ENCODE data around the gene RIC1. TPM values are rescaled to one million over a fixed set of nuclear protein-coding genes. Genes with fewer than 3 reads are reported as not detected.

RIC1 gene
- total and polyA plus RNA-seq, 2 of the 13 experiments (the other 11 are each of a cell fraction or from before 2014, with no cell fraction given), result 18.2 to 19.0 TPM

GRCh38 chr9:5712651-5713390 lies 83.9 kb downstream of the RIC1 start (continued):
- TF ChIP-seq JUN (CRISPR knock-in tag; IDR thresholded peaks at IDR 0.05), result no peak
- no peak for TF ChIP-seq ETV5 (CRISPR knock-in tag; IDR thresholded peaks at IDR 0.05; ENCODE audit: borderline replicate concordance)
- TF ChIP-seq HNF1A (IDR thresholded peaks at IDR 0.05; ENCODE audit: low read depth), result no peak
- no peak for TF ChIP-seq HNF1A (CRISPR knock-in tag; IDR thresholded peaks at IDR 0.05; ENCODE audit: borderline replicate concordance)
- TF ChIP-seq ZNF326 (CRISPR knock-in tag; IDR thresholded peaks at IDR 0.05; ENCODE audit: borderline replicate concordance), result no peak

- Histone ChIP-seq H3K4me1 (ENCODE audit: insufficient read depth, low read length) (peaks cover 38% of the 10 kb centered on the region), H4K20me1 (ENCODE audit: insufficient read depth, low read length) (no peaks in the 10 kb centered on the region), H3K4me2 (ENCODE audit: low read depth, low read length) (no peak overlapping the region), H3K9ac (ENCODE audit: insufficient read depth, low read depth, low read length) (no peak overlapping the region), H3K27ac (ENCODE audit: extremely low read length, insufficient read depth, low read length) (no peak overlapping the region), H2AFZ (ENCODE audit: low read length) (no peak overlapping the region), H3K4me3 (replicated peaks in 1 of 3; ENCODE audit: insufficient read depth in 1 of 3, low read depth in 2 of 3, low read length in 3 of 3) (no peak overlapping the region), H3K27me3 (ENCODE audit: control insufficient read depth in 1 of 2, insufficient read depth in 2 of 2, low read length in 2 of 2) (no peaks in the 10 kb centered on the region), H3K9me3 (ENCODE audit: low read length) (no peaks in the 10 kb centered on the region), H3K36me3 (replicated peaks in 1 of 2; ENCODE audit: control insufficient read depth in 1 of 2, insufficient read depth in 2 of 2, low read length in 2 of 2) (peaks cover 0 to 4% of the 10 kb centered on the region in 2 experiments; a peak in 2 of 5 replicates), H3K79me2 (ENCODE audit: insufficient read depth, low read length) (no peaks in the 10 kb centered on the region)
- BruUV-seq (replicated peaks), result no TSS peak
- ChIA-PET CTCF (ENCODE audit: low intra/inter-chr PET ratio, low total read pairs) (no interaction called here), POLR2A (no interaction called here)
- ATAC-seq, result peak; percentile 51
- in situ Hi-C loops (cut with HindIII; ENCODE audit: extremely low pct_ligation_motif_present, low pct_unique_long_range_greater_than_20kb), result no loop called here
- DNase-seq (ENCODE audit: low spot score), result peak; percentile 25
- peak; percentile 26 for FAIRE-seq
- intact Hi-C loops (cut with micrococcal nuclease; ENCODE audit: unreplicated experiment), result loop anchor here (1.0 to 10.0 kb wide), 3 partner anchors 86 to 264 kb away; partner anchors contain the start of genes CD274 and RIC1
- 76% methylated on average over 4 of the region's 4 CpGs for WGBS (ENCODE audit: low lambda C conversion rate)
- TF ChIP-seq HNRNPK (IDR thresholded peaks at IDR 0.05; ENCODE audit: low read depth, low read length, poor library complexity, severe bottlenecking), result no peak
- 0 out of 2 replicates have a peak, but pooled peaks have one; percentile 11 for TF ChIP-seq GATAD2A (CRISPR knock-in tag; IDR thresholded peaks at IDR 0.05)
- TF ChIP-seq FOXA3 (CRISPR knock-in tag; IDR thresholded peaks at IDR 0.05), result no peak
- peak; percentile 20 for TF ChIP-seq ASH2L (IDR thresholded peaks at IDR 0.05; ENCODE audit: insufficient read length, low read depth, low read length)
- TF ChIP-seq ZNF44 (CRISPR knock-in tag; IDR thresholded peaks at IDR 0.05), result no peak
- peak; percentile 54 for TF ChIP-seq STAG1 (CRISPR knock-in tag; IDR thresholded peaks at IDR 0.05)
- TF ChIP-seq RBAK (CRISPR knock-in tag; IDR thresholded peaks at IDR 0.05), result no peak
- no peak for TF ChIP-seq ZNF12 (CRISPR knock-in tag; IDR thresholded peaks at IDR 0.05)
- no peak for TF ChIP-seq ZBTB7A (CRISPR knock-in tag; IDR thresholded peaks at IDR 0.05)
- TF ChIP-seq CTCF (CRISPR knock-in tag; IDR thresholded peaks at IDR 0.05), result peak; percentile 35
- no peak for TF ChIP-seq HCFC1 (IDR thresholded peaks at IDR 0.05; ENCODE audit: low read depth, low read length)
Observed at GRCh38 chr9:5714501-5715401, 85.8 kb downstream of the RIC1 start.
